Heart left ventricle (tissue), 16 donors: ENCODE data around the gene ANLN. TPM values are rescaled to one million over a fixed set of nuclear protein-coding genes. Genes with fewer than 3 reads are reported as not detected.
A peak's percentile ranks its signal among the peaks of the same experiment; 100 is the strongest.
"Not testable (repeated sequence)": the region's sequence is repeated elsewhere in the genome, so short reads cannot be mapped to it uniquely, and the experiment has no call there.

Experiments used
- ATAC-seq, 4 donors: fragments of 200-7000 bp; cut with Tn5 transposase; one replicate each; pipeline ENCODE4 v1.9.1; 2020 to 2022; ENCODE audit warnings: moderate library complexity in 4 of 4, mild to moderate bottlenecking in 3 of 4, moderate number of reproducible peaks in 1 of 4
- DNase-seq, 5 donors: peaks; one replicate each; pipeline ENCODE4 v3.0.0-alpha.2; 2020
- H3K27ac ChIP-seq, 12 donors: fragments of 200-600 bp; sonication (generic) in 4 of 12; one replicate each; pipeline versions ENCODE4 v1.5.0 to v1.8.0; 2016 to 2022; ENCODE audit warnings: mild to moderate bottlenecking in 2 of 12
- H3K27me3 ChIP-seq, 9 donors: fragments of 200-600 bp; sonication (generic) in 2 of 9; one replicate each; pipeline versions ENCODE4 v1.5.1 to v1.8.0; 2016 to 2022; ENCODE audit warnings: mild to moderate bottlenecking in 3 of 9
- H3K36me3 ChIP-seq, 9 donors: fragments of 200-600 bp; sonication (generic) in 2 of 9; one replicate each; pipeline versions ENCODE4 v1.5.0 to v1.8.0; 2018 to 2022; ENCODE audit warnings: mild to moderate bottlenecking in 2 of 9
- H3K4me1 ChIP-seq, 12 donors: fragments of 200-600 bp; sonication (generic) in 4 of 12; one replicate each; pipeline versions ENCODE4 v1.5.0 to v1.8.0; 2016 to 2022; ENCODE audit warnings: mild to moderate bottlenecking in 3 of 12
- H3K4me3 ChIP-seq, 12 donors: fragments of 200-600 bp; sonication (generic) in 4 of 12; one replicate each; pipeline versions ENCODE4 v1.5.0 to v1.8.0; 2017 to 2022; ENCODE audit warnings: mild to moderate bottlenecking in 9 of 12, moderate library complexity in 4 of 12
- H3K9me3 ChIP-seq, 12 donors: fragments of 200-600 bp; sonication (generic) in 4 of 12; one replicate each; pipeline versions ENCODE4 v1.5.0 to v1.8.0; 2016 to 2022; ENCODE audit warnings: mild to moderate bottlenecking in 1 of 12
- POLR2A ChIP-seq, 2 donors: fragments of 450-650 bp; IDR thresholded peaks; one replicate each; pipeline ENCODE4 v1.6.1; 2017; ENCODE audit warnings: antibody characterized with exemption in 2 of 2, mild to moderate bottlenecking in 2 of 2, moderate library complexity in 2 of 2
- WGBS, 4 donors: extraction: QIAGEN DNeasy Blood & Tissue Kit in 2 of 4; methylation state at CpG; one replicate each; pipeline versions ENCODE4 v1.1.5 to v1.1.7; 2013 to 2018; 5-methylcytosine and 5-hydroxymethylcytosine counted together
- intact Hi-C, 10 donors: fragments of 100-400 bp; cut with DNase I; formaldehyde crosslinking; loops; one replicate each; pipeline versions ENCODE4 v1.11.1 to v1.14.2; 2022
- polyA plus RNA-seq, 2 donors: library from polyadenylated mRNA; stranded (reverse); fragments of 200-250 nt; gene quantifications; one replicate each; pipeline ENCODE4 v1.2.3, GENCODE V29; 2013
- total RNA-seq, 9 donors: library from RNA; depleted of rRNA in 2 of 9; stranded (reverse); fragments of >200 nt in 2 of 9; fragmentation: NEBNext Ultra II Directional in 3 of 9; extraction: Animal tissue kit (Norgen Biotek cat#: 25700) in 3 of 9; gene quantifications; one replicate each; pipeline versions ENCODE4 v1.1.0 to v1.2.4, GENCODE V29; 2016 to 2023
- TF ChIP-seq, protein P1 (sequence below), 12 donors: fragments of 200-600 bp; sonication (generic) in 4 of 12; IDR thresholded peaks; one replicate each; pipeline versions ENCODE4 v1.5.0 to v1.8.0; 2018 to 2022; ENCODE audit warnings: antibody characterized with exemption in 12 of 12, mild to moderate bottlenecking in 5 of 12
- donor health status: ischemic (EF 13 %, LVEDD 7.1; RV severe dilation, severe dysfunction).
- donor health status: healthy with polysubstance abuse.
- donor health status: DM: no; HTN: yes; CAD: no.
- donor health status: DM: no; HTN: no; CAD: no.
- donor health status: ischemic (EF 25% LVEDD 6.9; RV normal size, moderate dysfunction).
- donor health status: ischemic (EF 25% LVEDD 5.7; RV mildly dilated, moderate dysfunction).
- donor health status: healthy.
- donor health status: DM: yes; HTN: yes; CAD: no.
- donor health status: ischemic (EF 35%, LVEDD 5.7; RV mildly dilated, moderate dysfunction).
- donor health status: nonischemic (EF 11% LVEDD 7.7; RV severe dilation, severe dysfunction).
- donor health status: DM: yes; HTN: yes; CAD: no.
- donor health status: PGD.
- donor health status: ischemic (EF 29% LVEDD 5.4; RV normal size, mild dysfunction).
- donor health status: nonischemic (EF 23%, LVEDD 6.1; RV moderate dilation, normal function).

ANLN gene
- total and polyA plus RNA-seq, 11 donors = 0.08 to 30.7 (median 1.5) TPM

DNA sequence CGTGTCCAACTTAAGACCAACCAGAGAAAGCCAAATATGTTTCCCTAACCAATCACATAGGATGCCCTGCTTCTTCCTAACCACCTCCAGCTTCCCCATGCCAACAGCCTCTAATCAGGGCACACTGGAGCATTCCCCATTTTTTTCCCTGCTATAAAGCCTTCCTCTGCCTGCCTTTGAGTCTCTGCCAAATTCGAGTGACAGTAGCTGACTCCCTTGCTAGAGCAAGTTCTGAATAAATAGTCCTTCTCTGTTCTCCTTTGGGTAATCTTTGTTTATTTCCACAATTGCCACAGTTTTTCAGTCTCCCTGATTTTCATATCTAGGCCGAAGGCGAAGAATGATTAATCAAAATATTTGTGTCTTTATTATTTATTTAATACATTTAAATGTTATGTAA, 96.7 kb downstream of the ANLN start:
- no peaks in the 10 kb centered on the region for H3K9me3 ChIP-seq
- no peaks in the 10 kb centered on the region for H3K4me1 ChIP-seq
- peaks cover 0 to 6% (median 0%) of the 10 kb centered on the region in 9 donors for H3K27me3 ChIP-seq
- DNase-seq = no peak
- intact Hi-C loops = loop anchor here in 9 of 10 donors (5.0 to 10.0 kb wide), 7 partner anchors 178 to 716 kb away; no protein-coding TSS in a partner anchor
- no peak overlapping the region for H3K4me3 ChIP-seq
- ATAC-seq = no peak
- H3K36me3 ChIP-seq = no peaks in the 10 kb centered on the region
- WGBS, 4 donors = 66 to 79% (median 69%) methylated on average over 4 of the region's 4 CpGs
- H3K27ac ChIP-seq = no peak overlapping the region
- TF ChIP-seq, protein P1, sequence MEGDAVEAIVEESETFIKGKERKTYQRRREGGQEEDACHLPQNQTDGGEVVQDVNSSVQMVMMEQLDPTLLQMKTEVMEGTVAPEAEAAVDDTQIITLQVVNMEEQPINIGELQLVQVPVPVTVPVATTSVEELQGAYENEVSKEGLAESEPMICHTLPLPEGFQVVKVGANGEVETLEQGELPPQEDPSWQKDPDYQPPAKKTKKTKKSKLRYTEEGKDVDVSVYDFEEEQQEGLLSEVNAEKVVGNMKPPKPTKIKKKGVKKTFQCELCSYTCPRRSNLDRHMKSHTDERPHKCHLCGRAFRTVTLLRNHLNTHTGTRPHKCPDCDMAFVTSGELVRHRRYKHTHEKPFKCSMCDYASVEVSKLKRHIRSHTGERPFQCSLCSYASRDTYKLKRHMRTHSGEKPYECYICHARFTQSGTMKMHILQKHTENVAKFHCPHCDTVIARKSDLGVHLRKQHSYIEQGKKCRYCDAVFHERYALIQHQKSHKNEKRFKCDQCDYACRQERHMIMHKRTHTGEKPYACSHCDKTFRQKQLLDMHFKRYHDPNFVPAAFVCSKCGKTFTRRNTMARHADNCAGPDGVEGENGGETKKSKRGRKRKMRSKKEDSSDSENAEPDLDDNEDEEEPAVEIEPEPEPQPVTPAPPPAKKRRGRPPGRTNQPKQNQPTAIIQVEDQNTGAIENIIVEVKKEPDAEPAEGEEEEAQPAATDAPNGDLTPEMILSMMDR (IDR thresholded peaks at IDR 0.05) = no peak
- no peak for TF ChIP-seq POLR2A (IDR thresholded peaks at IDR 0.05)

DNA sequence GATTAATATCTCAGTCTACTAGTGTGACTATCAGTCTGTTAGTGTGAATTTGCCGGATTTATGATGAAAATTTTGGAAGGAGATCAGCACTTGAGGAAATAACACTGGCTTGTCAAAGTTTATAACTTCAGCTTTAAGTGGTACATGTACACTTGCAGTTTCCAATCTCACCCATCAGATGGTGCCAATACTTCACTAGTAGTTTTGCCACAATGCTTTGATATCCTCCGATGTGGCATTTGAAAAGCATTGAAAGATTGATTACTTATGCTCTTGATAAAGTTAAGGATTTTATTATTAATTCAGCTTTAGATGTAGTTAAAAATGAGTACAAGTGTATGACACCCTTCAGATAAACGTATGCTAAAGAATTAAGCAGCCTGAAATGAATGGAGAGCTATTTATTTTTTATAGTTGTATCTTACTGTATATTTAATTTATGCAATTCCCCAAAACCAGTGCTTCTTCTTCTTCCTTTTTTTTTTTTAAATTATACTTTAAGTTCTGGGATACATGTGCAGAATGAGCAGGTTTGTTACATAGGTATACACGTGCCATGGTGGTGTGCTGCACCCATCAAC, 98.2 kb downstream of the ANLN start:
- TF ChIP-seq, protein P1 (IDR thresholded peaks at IDR 0.05) = peak; percentile 37 to 72 (median 58)
- TF ChIP-seq POLR2A (IDR thresholded peaks at IDR 0.05) = no peak
- Histone ChIP-seq H3K27ac (no peak overlapping the region), H3K36me3 (no peaks in the 10 kb centered on the region), H3K9me3 (no peaks in the 10 kb centered on the region), H3K4me3 (no peak overlapping the region), H3K27me3 (peaks cover 0 to under 1% (median 0%) of the 10 kb centered on the region in 9 donors), H3K4me1 (no peaks in the 10 kb centered on the region)
- intact Hi-C loops = loop anchor here in 9 of 10 donors (1.0 to 10.0 kb wide), 8 partner anchors 177 to 714 kb away; no protein-coding TSS in a partner anchor
- no peak for ATAC-seq
- 30 to 40% (median 34%) methylated on average over 4 of the region's 4 CpGs for WGBS, 4 donors
- no peak for DNase-seq

DNA sequence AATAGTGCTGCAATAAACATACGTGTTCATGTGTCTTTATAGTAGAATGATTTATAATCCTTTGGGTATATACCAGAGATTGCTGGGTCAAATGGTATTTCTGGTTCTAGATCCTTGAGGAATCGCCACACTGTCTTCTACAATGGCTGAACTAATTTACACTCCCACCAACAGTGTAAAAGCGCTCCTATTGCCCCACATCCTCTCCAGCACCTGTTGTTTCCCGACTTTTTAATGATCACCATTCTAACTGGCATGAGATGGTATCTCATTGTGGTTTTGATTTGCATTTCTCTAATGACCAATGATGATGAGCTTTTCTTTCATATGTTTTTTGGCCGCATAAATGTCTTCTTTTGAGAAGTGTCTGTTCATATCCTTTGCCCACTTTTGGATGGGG, 99.0 kb downstream of the ANLN start:
- H3K4me3 ChIP-seq, DNase-seq, H3K4me1 ChIP-seq, H3K27me3 ChIP-seq, H3K9me3 ChIP-seq, H3K27ac ChIP-seq, ATAC-seq, H3K36me3 ChIP-seq: not testable (repeated sequence)
- 95 to 97% (median 96%) methylated on average over 5 of the region's 5 CpGs for WGBS, 4 donors
- intact Hi-C loops = loop anchor here in 9 of 10 donors (5.0 to 10.0 kb wide), 7 partner anchors 176 to 714 kb away; no protein-coding TSS in a partner anchor

DNA sequence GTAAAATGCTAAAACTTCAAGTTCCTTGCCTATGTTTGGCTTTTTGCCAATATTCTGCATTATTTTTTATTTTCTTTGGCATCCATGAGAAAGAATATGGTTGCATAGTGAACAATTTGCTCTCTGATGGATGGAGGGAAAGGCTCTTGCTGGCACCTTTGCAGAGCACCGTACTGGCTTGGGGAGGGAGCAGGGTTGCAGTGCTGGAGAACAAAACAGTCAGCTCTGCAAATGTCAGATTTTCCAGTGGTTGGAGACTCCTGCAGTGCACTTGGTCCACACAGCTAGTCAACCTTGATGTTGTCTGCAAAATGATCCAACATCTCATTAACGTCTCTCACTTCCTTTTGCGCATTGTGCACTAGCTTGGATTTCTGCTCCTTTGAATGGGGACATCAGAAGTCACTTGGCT, 100.8 kb downstream of the ANLN start:
- ATAC-seq = no peak
- 36 to 54% (median 47%) methylated on average over 3 of the region's 3 CpGs for WGBS, 4 donors
- Histone ChIP-seq H3K9me3 (no peaks in the 10 kb centered on the region), H3K27me3 (peaks cover 0 to 5% (median 0%) of the 10 kb centered on the region in 9 donors), H3K27ac (no peak overlapping the region), H3K4me3 (no peak overlapping the region), H3K36me3 (no peaks in the 10 kb centered on the region), H3K4me1 (no peaks in the 10 kb centered on the region)
- TF ChIP-seq, protein P1 (IDR thresholded peaks at IDR 0.05) = no peak
- TF ChIP-seq POLR2A (IDR thresholded peaks at IDR 0.05) = no peak
- no peak for DNase-seq
- intact Hi-C loops = loop anchor here in 2 of 10 donors (5.0 to 10.0 kb wide), 2 partner anchors 464 to 707 kb away; no protein-coding TSS in a partner anchor
